Smooth muscle cell (in vitro differentiated cells): ENCODE measurements around the gene HES3. TPM values are rescaled to one million over a fixed set of nuclear protein-coding genes. Genes with fewer than 3 reads are reported as not detected.
"Not testable (repeated sequence)": the region's sequence is repeated elsewhere in the genome, so short reads cannot be mapped to it uniquely, and the experiment has no call there.

Experiments used
- DNase-seq: peaks from one replicate; lab custom pipeline; 2025; ENCODE audit not compliant: unreplicated experiment; lab: John Stamatoyannopoulos, UW
- H2AFZ ChIP-seq: fragments of 200-600 bp; sonication (generic); 2 replicates; pipeline ENCODE4 v1.6.0; 2016; ENCODE audit warnings: antibody characterized with exemption, low read depth, mild to moderate bottlenecking
- H3F3A ChIP-seq: fragments of 200-600 bp; sonication (generic); 2 replicates; pipeline ENCODE4 v1.6.0; 2017; ENCODE audit warnings: antibody characterized with exemption, low read depth
- H3K27ac ChIP-seq: fragments of 200-600 bp; sonication (generic); 2 replicates; pipeline ENCODE4 v1.5.1; 2016; ENCODE audit warnings: low read depth, mild to moderate bottlenecking
- H3K27me3 ChIP-seq: fragments of 200-600 bp; sonication (generic); 2 replicates; pipeline ENCODE4 v1.6.1; 2016; ENCODE audit warnings: low read depth, mild to moderate bottlenecking
- H3K36me3 ChIP-seq: fragments of 200-600 bp; sonication (generic); 2 replicates; pipeline ENCODE4 v1.5.1; 2016; ENCODE audit warnings: low read depth
- H3K4me1 ChIP-seq: fragments of 200-600 bp; sonication (generic); 2 replicates; pipeline ENCODE4 v1.5.1; 2016; ENCODE audit warnings: low read depth
- H3K4me2 ChIP-seq: fragments of 200-600 bp; sonication (generic); 2 replicates; pipeline ENCODE4 v1.6.0; 2016; ENCODE audit warnings: mild to moderate bottlenecking
- H3K4me3 ChIP-seq: fragments of 200-600 bp; sonication (generic); 2 replicates; pipeline ENCODE4 v1.5.1; 2016; ENCODE audit warnings: mild to moderate bottlenecking
- H3K79me2 ChIP-seq: fragments of 200-600 bp; sonication (generic); 2 replicates; pipeline ENCODE4 v1.6.0; 2016; ENCODE audit warnings: low read depth, mild to moderate bottlenecking
- H3K9ac ChIP-seq: fragments of 200-600 bp; sonication (generic); 2 replicates; pipeline ENCODE4 v1.6.0; 2016; ENCODE audit warnings: low read depth
- H3K9me3 ChIP-seq: fragments of 200-600 bp; sonication (generic); replicated peaks from 2 replicates; pipeline ENCODE4 v1.5.1; 2016; ENCODE audit warnings: low read depth
- H4K20me1 ChIP-seq: fragments of 200-600 bp; sonication (generic); 2 replicates; pipeline ENCODE4 v1.6.0; 2016; ENCODE audit warnings: low read depth
- WGBS: methylation state at CpG from one replicate; pipeline ENCODE4 v1.1.7; 2016; ENCODE audit warnings: low lambda C conversion rate; 5-methylcytosine and 5-hydroxymethylcytosine counted together
- polyA plus RNA-seq: library from polyadenylated mRNA; unstranded; fragments of >200 nt; fragmentation: Nextera tagmentation; extraction: Ambion mirVana; gene quantifications from 2 replicates; pipeline ENCODE4 v1.2.1, GENCODE V29; 2016
- total RNA-seq: library from RNA; depleted of rRNA; stranded (reverse); fragments of >200 nt; gene quantifications from 2 replicates; pipeline ENCODE4 v1.2.3, GENCODE V29; 2014
- TF ChIP-seq, protein P1 (sequence below): fragments of 200-600 bp; sonication (generic); IDR thresholded peaks from 2 replicates; pipeline ENCODE4 v1.5.1; 2017; ENCODE audit warnings: borderline replicate concordance, mild to moderate bottlenecking, antibody characterized with exemption; ENCODE audit not compliant: insufficient read depth, poor library complexity, severe bottlenecking

The HES3 gene
- total and polyA plus RNA-seq, 2 experiments from 2014 or later = not detected

DNA sequence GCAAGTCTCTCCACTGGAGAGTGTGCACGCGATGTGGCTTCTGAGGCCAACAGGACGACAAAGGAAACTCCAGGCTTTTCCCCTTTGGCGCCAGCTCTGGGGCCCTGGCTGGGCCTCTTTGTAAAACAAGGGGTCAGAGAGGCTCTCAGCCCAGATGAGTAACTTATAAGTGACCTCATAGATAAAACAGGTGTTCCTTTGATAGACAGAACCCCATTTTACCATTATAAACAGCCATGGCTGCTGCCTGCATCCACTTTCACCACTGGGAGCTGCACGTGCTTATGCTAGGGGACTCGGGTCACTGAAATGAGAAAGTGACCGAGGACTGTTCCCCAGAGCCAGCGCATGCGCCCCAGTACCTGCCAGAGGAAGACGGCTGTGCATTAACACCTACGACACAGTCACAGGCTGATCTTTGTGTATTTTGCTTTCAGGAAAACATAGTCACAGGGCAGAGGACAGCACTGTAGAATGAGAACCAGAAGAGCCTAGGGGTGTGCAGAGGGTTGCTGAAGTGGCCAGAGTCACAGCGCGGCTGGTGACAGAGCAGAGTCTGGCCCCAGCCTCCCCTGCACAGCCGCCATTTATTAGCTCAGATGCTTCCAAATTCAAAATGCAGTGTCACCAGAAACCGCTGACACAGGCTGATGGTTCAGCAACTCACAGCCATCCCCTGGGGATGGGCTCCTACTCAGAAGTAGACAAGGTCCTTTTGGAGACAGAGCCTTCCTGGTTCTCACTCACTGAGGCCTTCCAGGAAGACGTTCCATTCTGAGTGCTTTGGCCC, 25.4 kb upstream of the HES3 start:
- H3K27me3 ChIP-seq = no peaks in the 10 kb centered on the region
- H3F3A ChIP-seq = no peaks in the 10 kb centered on the region
- H3K9me3 ChIP-seq = no peaks in the 10 kb centered on the region
- no peaks in the 10 kb centered on the region for H4K20me1 ChIP-seq
- H3K27ac ChIP-seq = no peak overlapping the region
- no peak overlapping the region for H3K4me2 ChIP-seq
- no peak for DNase-seq
- H3K4me3 ChIP-seq = no peak overlapping the region
- H3K4me1 ChIP-seq = no peaks in the 10 kb centered on the region
- no peaks in the 10 kb centered on the region for H3K36me3 ChIP-seq
- TF ChIP-seq, protein P1, sequence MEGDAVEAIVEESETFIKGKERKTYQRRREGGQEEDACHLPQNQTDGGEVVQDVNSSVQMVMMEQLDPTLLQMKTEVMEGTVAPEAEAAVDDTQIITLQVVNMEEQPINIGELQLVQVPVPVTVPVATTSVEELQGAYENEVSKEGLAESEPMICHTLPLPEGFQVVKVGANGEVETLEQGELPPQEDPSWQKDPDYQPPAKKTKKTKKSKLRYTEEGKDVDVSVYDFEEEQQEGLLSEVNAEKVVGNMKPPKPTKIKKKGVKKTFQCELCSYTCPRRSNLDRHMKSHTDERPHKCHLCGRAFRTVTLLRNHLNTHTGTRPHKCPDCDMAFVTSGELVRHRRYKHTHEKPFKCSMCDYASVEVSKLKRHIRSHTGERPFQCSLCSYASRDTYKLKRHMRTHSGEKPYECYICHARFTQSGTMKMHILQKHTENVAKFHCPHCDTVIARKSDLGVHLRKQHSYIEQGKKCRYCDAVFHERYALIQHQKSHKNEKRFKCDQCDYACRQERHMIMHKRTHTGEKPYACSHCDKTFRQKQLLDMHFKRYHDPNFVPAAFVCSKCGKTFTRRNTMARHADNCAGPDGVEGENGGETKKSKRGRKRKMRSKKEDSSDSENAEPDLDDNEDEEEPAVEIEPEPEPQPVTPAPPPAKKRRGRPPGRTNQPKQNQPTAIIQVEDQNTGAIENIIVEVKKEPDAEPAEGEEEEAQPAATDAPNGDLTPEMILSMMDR = no peak
- H3K9ac ChIP-seq = no peak overlapping the region
- H3K79me2 ChIP-seq = no peaks in the 10 kb centered on the region
- 94% methylated on average over 16 of the region's 16 CpGs for WGBS
- no peak overlapping the region for H2AFZ ChIP-seq

DNA sequence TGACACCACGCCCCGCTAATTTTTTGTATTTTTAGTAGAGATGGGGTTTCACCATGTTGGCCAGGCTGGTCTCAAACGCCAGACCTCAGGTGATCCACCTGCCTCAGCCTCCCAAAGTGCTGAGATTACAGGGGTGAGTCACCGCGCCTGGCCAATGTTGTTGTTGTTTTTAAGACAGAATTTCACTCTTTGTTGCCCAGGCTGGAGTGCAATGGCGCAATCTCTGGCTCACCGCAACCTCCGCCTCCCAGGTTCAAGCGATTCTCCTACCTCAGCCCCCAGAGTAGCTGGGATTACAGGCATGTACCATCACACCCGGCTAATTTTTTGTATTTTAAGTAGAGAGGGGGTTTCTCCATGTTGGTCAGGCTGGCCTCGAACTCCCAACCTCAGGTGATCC, 24.3 kb upstream of the HES3 start:
- H3K27ac ChIP-seq, H3K9ac ChIP-seq, H3K4me2 ChIP-seq, DNase-seq, H4K20me1 ChIP-seq, H3K9me3 ChIP-seq, H3K36me3 ChIP-seq, H3K79me2 ChIP-seq, H2AFZ ChIP-seq, H3F3A ChIP-seq, H3K4me1 ChIP-seq, H3K27me3 ChIP-seq, H3K4me3 ChIP-seq: not testable (repeated sequence)
- 86% methylated on average over 11 of the region's 11 CpGs for whole genome bisulfite sequencing

DNA sequence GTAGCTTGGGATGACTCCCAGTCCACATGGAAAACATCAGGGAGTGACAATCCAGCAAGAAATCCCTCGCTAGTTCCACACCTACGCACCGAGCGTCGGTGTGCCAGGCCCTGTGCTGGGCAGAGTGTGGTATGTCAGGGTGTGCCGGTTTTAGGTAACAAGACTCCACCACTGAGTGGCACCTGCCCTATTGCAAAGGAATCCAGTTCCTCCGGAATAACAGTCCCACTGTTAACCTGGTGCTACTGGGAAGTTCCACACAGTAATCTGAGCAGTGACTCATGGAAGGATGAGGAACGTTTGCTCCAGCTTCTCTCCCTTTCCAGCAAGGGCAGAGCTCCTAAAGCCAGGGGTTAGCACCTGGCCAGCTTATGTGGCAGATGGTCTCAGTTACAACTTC, 23.7 kb upstream of the HES3 start:
- Histone ChIP-seq H3K4me1 (no peaks in the 10 kb centered on the region), H3K27me3 (no peaks in the 10 kb centered on the region), H3K4me3 (no peak overlapping the region), H3F3A (no peaks in the 10 kb centered on the region), H3K9me3 (no peaks in the 10 kb centered on the region), H3K79me2 (no peaks in the 10 kb centered on the region), H2AFZ (no peak overlapping the region), H3K9ac (no peak overlapping the region), H3K36me3 (no peaks in the 10 kb centered on the region), H3K27ac (peak overlapping the region; percentile 62), H3K4me2 (no peak overlapping the region), H4K20me1 (peaks cover 3% of the 10 kb centered on the region)
- 57% methylated on average over 8 of the region's 8 CpGs for WGBS
- DNase-seq = no peak
- TF ChIP-seq, protein P1 = no peak

DNA sequence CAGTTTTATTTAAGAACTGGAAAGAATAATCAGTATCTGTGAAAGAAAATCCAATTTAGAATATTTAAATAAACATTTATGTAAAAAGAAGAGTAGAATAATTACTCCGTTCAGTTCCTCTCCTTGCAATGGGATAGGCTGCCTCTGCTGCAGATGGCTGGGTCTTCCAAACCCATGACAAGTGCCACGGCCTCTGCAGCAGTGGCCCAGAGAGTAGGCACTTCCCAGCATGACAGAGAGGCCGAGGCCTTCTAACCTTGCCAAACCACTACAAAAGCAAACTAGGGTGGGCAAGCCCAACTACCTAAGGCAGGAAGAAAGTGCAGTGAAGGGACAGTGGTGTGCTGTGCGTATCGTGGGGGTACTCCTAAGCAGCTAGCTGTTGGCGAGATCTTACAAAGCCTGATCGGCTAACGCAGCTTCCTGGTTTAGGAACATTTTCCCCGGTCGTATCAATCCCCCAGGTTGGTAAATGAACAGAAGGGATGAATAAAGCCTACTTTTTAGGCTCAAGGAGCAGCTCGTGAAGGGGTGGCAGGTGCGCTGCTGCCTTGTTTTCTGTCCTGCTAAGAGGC, 22.7 kb upstream of the HES3 start:
- H3K27ac ChIP-seq = peak overlapping the region; percentile 62
- H2AFZ ChIP-seq = no peak overlapping the region
- no peak overlapping the region for H3K9ac ChIP-seq
- no peak overlapping the region for H3K4me2 ChIP-seq
- TF ChIP-seq, protein P1 = no peak
- 97% methylated on average over 12 of the region's 12 CpGs for WGBS
- H3K9me3 ChIP-seq = no peaks in the 10 kb centered on the region
- no peaks in the 10 kb centered on the region for H3K79me2 ChIP-seq
- no peaks in the 10 kb centered on the region for H3K36me3 ChIP-seq
- H3K4me1 ChIP-seq = no peaks in the 10 kb centered on the region
- H3K27me3 ChIP-seq = no peaks in the 10 kb centered on the region
- H3K4me3 ChIP-seq = no peak overlapping the region
- no peaks in the 10 kb centered on the region for H3F3A ChIP-seq
- peaks cover 12% of the 10 kb centered on the region for H4K20me1 ChIP-seq
- no peak for DNase-seq
